HCT116 (cell line): ENCODE results near the gene TM7SF3.

ENCODE experiments used
- CTCF ChIP-seq, 3 experiments: fragments of 200-600 bp in 1 of 3; sonication (generic) in 1 of 3; IDR thresholded peaks in 2 of 3; conservative IDR thresholded peaks in 1 of 3; 2 replicates each; pipeline ENCODE4 v1.5.1; 2012 to 2017; ENCODE audit warnings: low read depth in 2 of 3, low read length in 2 of 3, antibody characterized with exemption in 1 of 3, borderline replicate concordance in 1 of 3, control low read depth in 1 of 3, mild to moderate bottlenecking in 1 of 3, mixed read lengths in 1 of 3, mixed run types in 1 of 3, moderate library complexity in 1 of 3; ENCODE audit not compliant: insufficient read depth in 1 of 3
- ELF1 ChIP-seq: IDR thresholded peaks from 2 replicates; pipeline ENCODE4 v1.6.1; 2012; ENCODE audit warnings: low read depth, borderline replicate concordance

DNA sequence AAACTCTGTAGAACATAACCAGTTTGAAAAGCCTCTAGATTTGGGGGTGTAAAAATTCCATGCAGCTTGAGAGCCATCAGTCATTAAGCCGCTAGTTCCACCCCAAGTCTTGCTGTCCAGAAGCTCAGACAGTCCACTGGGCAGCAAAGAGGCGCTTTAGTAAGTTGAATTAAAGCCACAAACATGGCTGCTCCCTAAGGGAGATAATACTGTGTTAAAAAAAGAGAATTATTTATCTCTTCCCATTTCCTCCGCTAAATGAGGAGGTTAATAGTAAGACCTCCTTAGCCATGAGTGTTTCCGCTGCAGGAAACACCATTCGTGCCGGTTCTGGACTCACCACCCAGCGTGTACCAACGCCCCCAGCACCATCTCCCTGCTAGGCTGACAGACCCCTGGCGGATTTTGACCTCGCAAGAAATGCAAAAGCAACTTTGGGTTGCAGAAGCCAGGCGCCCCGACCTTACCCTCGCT is 536 bp downstream of the TM7SF3 start:
- TF ChIP-seq ELF1 (no peak), CTCF (IDR thresholded peaks at IDR 0.05 in 2 of 3, conservative IDR thresholded peaks at IDR 0.05 in 1 of 3; ENCODE audit: borderline replicate concordance in 1 of 3, insufficient read depth in 1 of 3, low read depth in 2 of 3, low read length in 2 of 3) (no peak)
